SK-N-SH (cell line): Measurements from ENCODE around the gene SCYGR7. TPM values are rescaled to one million over a fixed set of nuclear protein-coding genes. Genes with fewer than 3 reads are reported as not detected.

Source experiments
- CTCF ChIA-PET: fragments of 300-600, 350-600 bp; formaldehyde crosslinking; extraction: SDS; loops from one replicate; lab custom pipeline; 2021; lab: Yijun Ruan, JAX
- POLR2A ChIA-PET: fragments of 350-600 bp; sonication (Branson Sonifier 250); formaldehyde crosslinking; extraction: SDS; loops from one replicate; lab custom pipeline; 2020; ENCODE audit warnings: antibody characterized with exemption, inconsistent platforms; lab: Yijun Ruan, JAX
- DNase-seq: peaks from one replicate; pipeline ENCODE4 v3.0.0; 2012
- H2AFZ ChIP-seq: fragments of 200-600 bp; sonication (generic); 2 replicates; pipeline ENCODE4 v1.8.1; 2016; ENCODE audit warnings: antibody characterized with exemption, mild to moderate bottlenecking, low read depth
- H3F3A ChIP-seq: fragments of 200-600 bp; sonication (generic); replicated peaks from 2 replicates; pipeline ENCODE3; 2016; ENCODE audit warnings: antibody characterized with exemption, mild to moderate bottlenecking; ENCODE audit not compliant: insufficient read depth
- H3K27ac ChIP-seq, 2 experiments: fragments of 200-500 bp in 1 of 2; fragments of 200-600 bp in 1 of 2; sonication (Bioruptor generic) in 1 of 2; sonication (generic), shearing (Covaris generic) in 1 of 2; 2 replicates each; pipeline versions ENCODE4 v1.5.1 to v1.6.1; 2014 to 2016; ENCODE audit warnings: low read depth in 2 of 2, inconsistent platforms in 1 of 2, low read length in 1 of 2, mild to moderate bottlenecking in 1 of 2, mixed read lengths in 1 of 2
- H3K27me3 ChIP-seq: fragments of 200-600 bp; sonication (generic), shearing (Covaris generic); 2 replicates; pipeline ENCODE4 v1.6.1; 2016; ENCODE audit warnings: mixed run types; ENCODE audit not compliant: insufficient read depth
- H3K36me3 ChIP-seq, 2 experiments: fragments of 200-500 bp in 1 of 2; fragments of 200-600 bp in 1 of 2; sonication (Bioruptor generic) in 1 of 2; sonication (generic) in 1 of 2; replicated peaks in 1 of 2; 2 replicates each; pipeline versions ENCODE3 to v1.5.1; 2014 to 2016; ENCODE audit warnings: low read length in 1 of 2, mild to moderate bottlenecking in 1 of 2; ENCODE audit not compliant: insufficient read depth in 2 of 2, control insufficient read depth in 1 of 2
- H3K4me1 ChIP-seq, 2 experiments: fragments of 200-500 bp in 1 of 2; fragments of 200-600 bp in 1 of 2; sonication (Bioruptor generic) in 1 of 2; sonication (generic), shearing (Covaris generic) in 1 of 2; 2 replicates each; pipeline versions ENCODE4 v1.5.1 to v1.6.1; 2014 to 2016; ENCODE audit warnings: low read depth in 1 of 2, low read length in 1 of 2, mixed run types in 1 of 2; ENCODE audit not compliant: insufficient read depth in 2 of 2, control insufficient read depth in 1 of 2
- H3K4me2 ChIP-seq: fragments of 200-600 bp; sonication (generic), shearing (Covaris generic); 2 replicates; pipeline ENCODE4 v1.6.1; 2017; ENCODE audit warnings: mixed run types
- H3K4me3 ChIP-seq, 2 experiments: fragments of 200-500 bp in 1 of 2; fragments of 200-600 bp in 1 of 2; sonication (Bioruptor generic) in 1 of 2; sonication (generic), shearing (Covaris generic) in 1 of 2; 2 replicates each; pipeline versions ENCODE4 v1.5.1 to v1.8.1; 2014 to 2016; ENCODE audit warnings: low read depth in 2 of 2, inconsistent platforms in 1 of 2, low read length in 1 of 2, mild to moderate bottlenecking in 1 of 2, mixed read lengths in 1 of 2, moderate library complexity in 1 of 2
- H3K79me2 ChIP-seq: fragments of 200-600 bp; sonication (generic); 2 replicates; pipeline ENCODE4 v1.8.1; 2017; ENCODE audit warnings: mild to moderate bottlenecking; ENCODE audit not compliant: insufficient read depth
- H3K9ac ChIP-seq: fragments of 200-600 bp; sonication (generic); 2 replicates; pipeline ENCODE4 v1.6.1; 2017; ENCODE audit warnings: mixed run types
- H3K9me2 ChIP-seq: fragments of 200-600 bp; sonication (generic); 2 replicates; pipeline ENCODE4 v1.6.1; 2017; ENCODE audit warnings: mixed run types
- H3K9me3 ChIP-seq: fragments of 200-600 bp; sonication (generic); 2 replicates; pipeline ENCODE4 v1.6.1; 2017; ENCODE audit warnings: mixed run types, mild to moderate bottlenecking, moderate library complexity
- H4K20me1 ChIP-seq: fragments of 200-600 bp; sonication (generic); 2 replicates; pipeline ENCODE4 v1.6.1; 2017; ENCODE audit warnings: mild to moderate bottlenecking, mixed run types; ENCODE audit not compliant: insufficient read depth
- CHD2 ChIP-seq: fragments of 150-350 bp; IDR thresholded peaks from 2 replicates; pipeline ENCODE4 v1.6.1; 2018; ENCODE audit warnings: low read length; ENCODE audit not compliant: partially characterized antibody
- CTCF ChIP-seq: fragments of 200-600 bp; sonication (generic); IDR thresholded peaks from 2 replicates; pipeline ENCODE4 v1.6.1; 2017; ENCODE audit warnings: antibody characterized with exemption, mild to moderate bottlenecking, moderate library complexity
- ELF1 ChIP-seq: IDR thresholded peaks from 2 replicates; pipeline ENCODE4 v1.4.0; 2012
- EP300 ChIP-seq, 2 experiments: IDR thresholded peaks; 2 replicates each; pipeline versions ENCODE4 v1.4.0 to v1.6.1; 2012; ENCODE audit warnings: borderline replicate concordance in 1 of 2, low read depth in 1 of 2, low read length in 1 of 2
- FOSL2 ChIP-seq: IDR thresholded peaks from 2 replicates; pipeline ENCODE4 v1.4.0; 2012; ENCODE audit warnings: low read depth, mild to moderate bottlenecking, moderate library complexity, borderline replicate concordance
- FOXJ3 ChIP-seq: sonication (generic); formaldehyde crosslinking; IDR thresholded peaks from 2 replicates; pipeline ENCODE4 v1.5.1; 2020; ENCODE audit warnings: mild to moderate bottlenecking, missing genetic modification reagents
- GATA2 ChIP-seq: sonication (generic); formaldehyde crosslinking; IDR thresholded peaks from 2 replicates; pipeline ENCODE4 v1.5.0; 2020; ENCODE audit warnings: mild to moderate bottlenecking, missing genetic modification reagents
- IRF3 ChIP-seq: fragments of 150-350 bp; IDR thresholded peaks from 2 replicates; pipeline ENCODE4 v1.6.1; 2016; ENCODE audit warnings: mild to moderate bottlenecking, low read depth, low read length
- JUND ChIP-seq: IDR thresholded peaks from 2 replicates; pipeline ENCODE4 v1.4.0; 2012
- MAX ChIP-seq: IDR thresholded peaks from 2 replicates; pipeline ENCODE4 v1.4.0; 2012; ENCODE audit warnings: low read depth
- MXI1 ChIP-seq: IDR thresholded peaks from 2 replicates; pipeline ENCODE4 v1.6.1; 2012; ENCODE audit warnings: mild to moderate bottlenecking, low read depth, low read length, improper control_type of control experiment
- NFIC ChIP-seq: IDR thresholded peaks from 2 replicates; pipeline ENCODE4 v1.4.0; 2012; ENCODE audit warnings: borderline replicate concordance
- NRF1 ChIP-seq: IDR thresholded peaks from 2 replicates; pipeline ENCODE4 v1.6.1; 2012; ENCODE audit warnings: low read depth, mild to moderate bottlenecking, low read length
- PBX3 ChIP-seq: IDR thresholded peaks from 2 replicates; pipeline ENCODE4; 2012
- RAD21 ChIP-seq: IDR thresholded peaks from 2 replicates; pipeline ENCODE4 v1.6.1; 2012; ENCODE audit warnings: mild to moderate bottlenecking, low read length
- SMC3 ChIP-seq: IDR thresholded peaks from 2 replicates; pipeline ENCODE4 v1.6.1; 2012; ENCODE audit warnings: low read depth, low read length, improper control_type of control experiment
- TCF12 ChIP-seq: IDR thresholded peaks from 2 replicates; pipeline ENCODE4 v1.4.0; 2012
- YY1 ChIP-seq: IDR thresholded peaks from 2 replicates; pipeline ENCODE4 v1.4.0; 2012; ENCODE audit warnings: low read depth, mild to moderate bottlenecking
- WGBS: methylation state at CpG from one replicate; pipeline ENCODE4 v1.1.6; 2017; ENCODE audit warnings: low lambda C conversion rate; 5-methylcytosine and 5-hydroxymethylcytosine counted together
- polyA plus RNA-seq, 3 experiments: library from polyadenylated mRNA; depleted of rRNA; stranded (reverse); fragments of >200 nt; gene quantifications; 2 replicates each; pipeline ENCODE4 v1.2.3, GENCODE V29; 2012

The SCYGR7 gene
- polyA plus RNA-seq (2012; rRNA removed): not detected in 2 replicates
- not detected in 2 replicates for polyA plus RNA-seq (2012; cell fraction: cytosol; rRNA removed)
- polyA plus RNA-seq (2012; cell fraction: nucleus; rRNA removed): not detected in 2 replicates

GRCh38 chr2:227728035-227728434, at the start of gene SCYGR7:
Gene SCYGR7 (plus strand): TSS chr2:227728335. CDS start chr2:227728335, 0 bp downstream.
- Histone ChIP-seq H3K4me3 (no peak within 1 kb of the TSS), H4K20me1 (no peaks in the 10 kb centered on the region), H3K9me3 (no peaks in the 10 kb centered on the region), H3K36me3 (no peaks in the 10 kb centered on the region), H3K4me1 (no peaks in the 10 kb centered on the region), H3K4me2 (no peak within 1 kb of the TSS), H3K9me2 (no peaks in the 10 kb centered on the region), H3K27ac (no peak within 1 kb of the TSS), H3K9ac (no peak within 1 kb of the TSS), H3K79me2 (no peaks in the 10 kb centered on the region), H3K27me3 (peaks cover 46% of the 10 kb centered on the region), H2AFZ (no peak within 1 kb of the TSS), H3F3A (no peaks in the 10 kb centered on the region)
- no peak for TF ChIP-seq ELF1
- no peak for TF ChIP-seq EP300 (IDR thresholded peaks at IDR 0.05; ENCODE audit: borderline replicate concordance in 1 of 2, low read depth in 1 of 2, low read length in 1 of 2)
- TF ChIP-seq FOXJ3 (CRISPR knock-in tag): no peak
- TF ChIP-seq NFIC: no peak
- TF ChIP-seq RAD21: no peak
- TF ChIP-seq GATA2: no peak
- TF ChIP-seq PBX3: no peak
- TF ChIP-seq JUND: no peak
- no peak for TF ChIP-seq CTCF
- TF ChIP-seq TCF12: no peak
- no peak for TF ChIP-seq MAX
- TF ChIP-seq NRF1: no peak
- CTCF ChIA-PET: no interaction called here
- DNase-seq: no peak
- 66% methylated on average over 5 of the region's 5 CpGs for WGBS
- POLR2A ChIA-PET: no interaction called here

- TF ChIP-seq IRF3 (no peak), SMC3 (no peak), MXI1 (no peak), TCF12 (no peak), YY1 (no peak), CHD2 (no peak), FOSL2 (no peak)
- Histone ChIP-seq H3K27me3 (no peaks in the 10 kb centered on the region), H3K27ac (no peak overlapping the region), H3K36me3 (no peaks in the 10 kb centered on the region), H3K4me2 (no peak overlapping the region), H4K20me1 (no peaks in the 10 kb centered on the region), H2AFZ (no peak overlapping the region), H3K79me2 (no peaks in the 10 kb centered on the region), H3K9me3 (no peaks in the 10 kb centered on the region), H3K9me2 (no peaks in the 10 kb centered on the region), H3K9ac (no peak overlapping the region), H3K4me1 (no peaks in the 10 kb centered on the region), H3F3A (no peaks in the 10 kb centered on the region), H3K4me3 (no peak overlapping the region)
- POLR2A ChIA-PET: no interaction called here
- CTCF ChIA-PET: no interaction called here
- WGBS: 32% methylated on average over 5 of the region's 5 CpGs
- DNase-seq: no peak
Measured at GRCh38 chr2:227684258-227684657, 43.9 kb upstream of the SCYGR7 start.
